Measurements from ENCODE around the gene GIPC3.

DNA sequence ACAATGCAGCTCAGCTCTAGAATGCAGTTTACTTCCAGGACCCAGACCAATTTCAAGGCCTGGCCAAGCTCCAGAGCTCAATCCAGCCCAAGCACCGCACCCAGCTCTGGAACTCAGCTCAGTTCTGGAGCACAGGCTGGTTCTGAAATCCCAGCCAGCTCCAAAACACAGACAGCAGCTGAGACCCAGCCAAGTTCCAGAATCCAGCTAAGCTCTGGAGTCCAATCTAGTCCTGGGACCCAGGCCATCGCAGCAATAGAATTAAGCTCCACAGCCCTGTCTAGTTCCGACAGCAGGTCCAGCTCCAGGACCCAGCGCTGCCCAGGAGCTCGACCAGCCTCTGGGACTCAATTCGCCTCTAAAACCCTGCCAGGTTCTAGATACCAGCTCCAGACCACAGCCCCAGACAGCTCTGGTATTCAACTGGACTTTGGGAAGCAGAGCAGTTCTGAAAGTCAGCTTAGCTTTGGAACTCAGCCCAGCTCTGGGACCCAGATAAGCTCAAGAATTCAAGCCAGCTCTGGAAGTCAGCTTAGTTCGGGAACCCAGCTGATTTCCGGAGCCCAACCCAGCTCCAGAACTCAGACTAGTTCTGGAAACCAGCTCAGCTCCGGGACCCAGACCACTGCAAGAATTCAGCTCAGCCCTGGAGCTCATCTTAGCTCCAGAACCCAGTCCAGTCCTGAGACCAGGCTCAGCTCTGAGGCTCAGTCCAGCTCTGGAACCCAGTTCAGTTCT lies 6.8 kb downstream of the GIPC3 start:
- TF ChIP-seq, protein P1, sequence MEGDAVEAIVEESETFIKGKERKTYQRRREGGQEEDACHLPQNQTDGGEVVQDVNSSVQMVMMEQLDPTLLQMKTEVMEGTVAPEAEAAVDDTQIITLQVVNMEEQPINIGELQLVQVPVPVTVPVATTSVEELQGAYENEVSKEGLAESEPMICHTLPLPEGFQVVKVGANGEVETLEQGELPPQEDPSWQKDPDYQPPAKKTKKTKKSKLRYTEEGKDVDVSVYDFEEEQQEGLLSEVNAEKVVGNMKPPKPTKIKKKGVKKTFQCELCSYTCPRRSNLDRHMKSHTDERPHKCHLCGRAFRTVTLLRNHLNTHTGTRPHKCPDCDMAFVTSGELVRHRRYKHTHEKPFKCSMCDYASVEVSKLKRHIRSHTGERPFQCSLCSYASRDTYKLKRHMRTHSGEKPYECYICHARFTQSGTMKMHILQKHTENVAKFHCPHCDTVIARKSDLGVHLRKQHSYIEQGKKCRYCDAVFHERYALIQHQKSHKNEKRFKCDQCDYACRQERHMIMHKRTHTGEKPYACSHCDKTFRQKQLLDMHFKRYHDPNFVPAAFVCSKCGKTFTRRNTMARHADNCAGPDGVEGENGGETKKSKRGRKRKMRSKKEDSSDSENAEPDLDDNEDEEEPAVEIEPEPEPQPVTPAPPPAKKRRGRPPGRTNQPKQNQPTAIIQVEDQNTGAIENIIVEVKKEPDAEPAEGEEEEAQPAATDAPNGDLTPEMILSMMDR (conservative IDR thresholded peaks at IDR 0.05; ENCODE audit: low read depth, low read length) = no peak
- TF ChIP-seq EZH2 (IDR thresholded peaks at IDR 0.05; ENCODE audit: borderline replicate concordance, low read depth, low read length, poor library complexity, severe bottlenecking) = no peak
